ENCODE results near the gene COPS3. TPM values are rescaled to one million over a fixed set of nuclear protein-coding genes. Genes with fewer than 3 reads are reported as not detected.
A peak's percentile ranks its signal among the peaks of the same experiment; 100 is the strongest.

Gene COPS3
- total RNA-seq, 4 donors from 2014 or later, result 49.3 to 72.6 (median 59.1) TPM

- 44% methylated on average over 5 of the region's 5 CpGs for WGBS
- peak overlapping the region; percentile 11 to 31 (median 21) for H3K4me3 ChIP-seq
- intact Hi-C loops (cut with DNase I), result no loop called here
- H3K27me3 ChIP-seq, result no peaks in the 10 kb centered on the region
- peak overlapping the region; percentile 92 to 96 (median 94) for H3K27ac ChIP-seq (replicated peaks in 1 of 4)
- H3K4me1 ChIP-seq, result peaks cover 48 to 68% (median 66%) of the 10 kb centered on the region in 4 donors
- peaks cover 0 to 9% (median 4%) of the 10 kb centered on the region in 4 donors for H3K36me3 ChIP-seq
- no peak for DNase-seq (ENCODE audit: extremely low spot score)
- peak; percentile 46 to 49 for TF ChIP-seq POLR2AphosphoS5 (IDR thresholded peaks at IDR 0.05)
- no peak for TF ChIP-seq EP300 (IDR thresholded peaks at IDR 0.05)
- H3K9me3 ChIP-seq, result no peaks in the 10 kb centered on the region
These were observed 80.2 kb downstream of the COPS3 start for GRCh38 chr17:17200831-17201230.

- H3K36me3 ChIP-seq, result peaks cover 0 to 9% (median 4%) of the 10 kb centered on the region in 4 donors
- H3K4me1 ChIP-seq, result peaks cover 42 to 62% (median 61%) of the 10 kb centered on the region in 4 donors
- DNase-seq (ENCODE audit: extremely low spot score), result no peak
- intact Hi-C loops (cut with DNase I), result no loop called here
- peak overlapping the region; percentile 11 to 31 (median 21) for H3K4me3 ChIP-seq
- no peaks in the 10 kb centered on the region for H3K27me3 ChIP-seq
- H3K9me3 ChIP-seq, result no peaks in the 10 kb centered on the region
- 46% methylated on average over 7 of the region's 7 CpGs for WGBS
- H3K27ac ChIP-seq (replicated peaks in 1 of 4), result peak overlapping the region; percentile 92 to 96 (median 94)
- TF ChIP-seq, protein P1, sequence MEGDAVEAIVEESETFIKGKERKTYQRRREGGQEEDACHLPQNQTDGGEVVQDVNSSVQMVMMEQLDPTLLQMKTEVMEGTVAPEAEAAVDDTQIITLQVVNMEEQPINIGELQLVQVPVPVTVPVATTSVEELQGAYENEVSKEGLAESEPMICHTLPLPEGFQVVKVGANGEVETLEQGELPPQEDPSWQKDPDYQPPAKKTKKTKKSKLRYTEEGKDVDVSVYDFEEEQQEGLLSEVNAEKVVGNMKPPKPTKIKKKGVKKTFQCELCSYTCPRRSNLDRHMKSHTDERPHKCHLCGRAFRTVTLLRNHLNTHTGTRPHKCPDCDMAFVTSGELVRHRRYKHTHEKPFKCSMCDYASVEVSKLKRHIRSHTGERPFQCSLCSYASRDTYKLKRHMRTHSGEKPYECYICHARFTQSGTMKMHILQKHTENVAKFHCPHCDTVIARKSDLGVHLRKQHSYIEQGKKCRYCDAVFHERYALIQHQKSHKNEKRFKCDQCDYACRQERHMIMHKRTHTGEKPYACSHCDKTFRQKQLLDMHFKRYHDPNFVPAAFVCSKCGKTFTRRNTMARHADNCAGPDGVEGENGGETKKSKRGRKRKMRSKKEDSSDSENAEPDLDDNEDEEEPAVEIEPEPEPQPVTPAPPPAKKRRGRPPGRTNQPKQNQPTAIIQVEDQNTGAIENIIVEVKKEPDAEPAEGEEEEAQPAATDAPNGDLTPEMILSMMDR (IDR thresholded peaks at IDR 0.05), result no peak
- no peak for TF ChIP-seq POLR2A (IDR thresholded peaks at IDR 0.05; ENCODE audit: low read depth)
- no peak for TF ChIP-seq POLR2AphosphoS5 (IDR thresholded peaks at IDR 0.05)
- TF ChIP-seq EP300 (IDR thresholded peaks at IDR 0.05), result no peak
These were observed 80.7 kb downstream of the COPS3 start for GRCh38 chr17:17200311-17200710.

- Histone ChIP-seq H3K27ac (replicated peaks in 1 of 4) (no peak overlapping the region), H3K27me3 (no peaks in the 10 kb centered on the region), H3K9me3 (no peaks in the 10 kb centered on the region), H3K4me3 (no peak overlapping the region), H3K36me3 (peaks cover 0 to 9% (median 4%) of the 10 kb centered on the region in 4 donors), H3K4me1 (peaks cover 22 to 42% (median 40%) of the 10 kb centered on the region in 4 donors)
- TF ChIP-seq POLR2AphosphoS5 (IDR thresholded peaks at IDR 0.05) (no peak), POLR2A (IDR thresholded peaks at IDR 0.05; ENCODE audit: low read depth) (no peak), EP300 (IDR thresholded peaks at IDR 0.05) (no peak)
- no peak for DNase-seq (ENCODE audit: extremely low spot score)
- WGBS, result 92% methylated on average over 1 of the region's 1 CpG
- intact Hi-C loops (cut with DNase I), result no loop called here
These were observed 82.8 kb downstream of the COPS3 start for GRCh38 chr17:17198281-17198680.

- Histone ChIP-seq H3K9me3 (no peaks in the 10 kb centered on the region), H3K4me1 (peaks cover 24 to 41% (median 38%) of the 10 kb centered on the region in 4 donors), H3K27ac (replicated peaks in 1 of 4) (no peak overlapping the region), H3K36me3 (no peaks in the 10 kb centered on the region), H3K27me3 (no peaks in the 10 kb centered on the region), H3K4me3 (no peak overlapping the region)
- TF ChIP-seq POLR2AphosphoS5 (IDR thresholded peaks at IDR 0.05) (no peak), EP300 (IDR thresholded peaks at IDR 0.05) (no peak), POLR2A (IDR thresholded peaks at IDR 0.05; ENCODE audit: low read depth) (no peak)
- TF ChIP-seq, protein P1 (IDR thresholded peaks at IDR 0.05), result no peak
- intact Hi-C loops (cut with DNase I), result no loop called here
- no peak for DNase-seq (ENCODE audit: extremely low spot score)
These were observed 84.3 kb downstream of the COPS3 start for GRCh38 chr17:17196776-17197175.

Other genes with a start within 250 kb of the COPS3 start
- gene MPRIP, start 238.8 kb downstream of the COPS3 start, total RNA-seq, result 100 to 1,000 TPM; 108 to 194 (median 129) TPM
- 10 to 100 TPM in 1 of 4 donors, 1 to 10 TPM in 3; 3.1 to 13.7 (median 6.9) TPM for gene PLD6, start 74.9 kb downstream of the COPS3 start, total RNA-seq
- gene FLCN, start 44.1 kb downstream of the COPS3 start, total RNA-seq, result 10 to 100 TPM; 21.5 to 64.7 (median 45.5) TPM
- gene NT5M, start 22.1 kb upstream of the COPS3 start, total RNA-seq, result 10 to 100 TPM in 1 of 4 donors, 1 to 10 TPM in 3; 4.3 to 11.5 (median 7.0) TPM
- 10 to 100 TPM in 3 of 4 donors, 1 to 10 TPM in 1; 8.3 to 14.4 (median 11.4) TPM for gene MED9, start 195.8 kb upstream of the COPS3 start, total RNA-seq
- 10 to 100 TPM in 3 of 4 donors, 1 to 10 TPM in 1; 5.0 to 17.9 (median 13.3) TPM for gene RASD1, start 215.1 kb upstream of the COPS3 start, total RNA-seq

Measured in esophagus muscularis mucosa (tissue), 4 donors.